Fibroblast of lung (primary cell): Measurements from ENCODE around the gene KCNC2. TPM values are rescaled to one million over a fixed set of nuclear protein-coding genes. Genes with fewer than 3 reads are reported as not detected.

Source experiments
- DNase-seq, 2 donors: peaks; one replicate each; pipeline versions ENCODE4 v3.0.0 to v3.0.0-alpha.2; 2010; ENCODE audit warnings: low read depth in 2 of 2
- H2AFZ ChIP-seq: 2 replicates; pipeline ENCODE4 v1.5.1; 2012; ENCODE audit warnings: low read length, control low read depth, inconsistent platforms
- H3K27ac ChIP-seq: 2 replicates; pipeline ENCODE4 v1.5.1; 2011; ENCODE audit warnings: low read length, control low read depth; ENCODE audit not compliant: insufficient read depth
- H3K27me3 ChIP-seq: 2 replicates; pipeline ENCODE4 v1.5.1; 2011; ENCODE audit warnings: mild to moderate bottlenecking, low read length; ENCODE audit not compliant: control insufficient read depth, insufficient read depth
- H3K36me3 ChIP-seq: 2 replicates; pipeline ENCODE4 v1.5.1; 2011; ENCODE audit warnings: low read length; ENCODE audit not compliant: control insufficient read depth, insufficient read depth
- H3K4me1 ChIP-seq: 2 replicates; pipeline ENCODE4 v1.5.1; 2011; ENCODE audit warnings: low read length; ENCODE audit not compliant: control insufficient read depth, insufficient read depth; ENCODE audit errors: extremely low read depth
- H3K4me2 ChIP-seq: 2 replicates; pipeline ENCODE4 v1.5.1; 2011; ENCODE audit warnings: low read length, control low read depth; ENCODE audit not compliant: insufficient read depth; ENCODE audit errors: extremely low read depth
- H3K4me3 ChIP-seq, 4 experiments: fragments of 200-600 bp in 1 of 4; sonication (generic) in 1 of 4; replicated peaks in 1 of 4; 2 replicates each; pipeline ENCODE4 v1.5.1; 2011 to 2016; ENCODE audit warnings: low read length in 4 of 4, low read depth in 3 of 4, mild to moderate bottlenecking in 3 of 4, control low read depth in 2 of 4, inconsistent platforms in 1 of 4, mixed read lengths in 1 of 4; ENCODE audit not compliant: insufficient read depth in 1 of 4; ENCODE audit errors: control extremely low read depth in 1 of 4
- H3K79me2 ChIP-seq: 2 replicates; pipeline ENCODE4 v1.5.1; 2012; ENCODE audit warnings: mild to moderate bottlenecking, low read length, inconsistent platforms; ENCODE audit not compliant: control insufficient read depth, insufficient read depth
- H3K9ac ChIP-seq: 2 replicates; pipeline ENCODE4 v1.5.1; 2011; ENCODE audit warnings: mild to moderate bottlenecking, low read length, control low read depth; ENCODE audit not compliant: insufficient read depth
- H3K9me3 ChIP-seq: 2 replicates; pipeline ENCODE4 v1.5.1; 2012; ENCODE audit warnings: low read depth, low read length; ENCODE audit not compliant: control insufficient read depth, insufficient read depth
- H4K20me1 ChIP-seq: 2 replicates; pipeline ENCODE4 v1.5.1; 2011; ENCODE audit warnings: low read length; ENCODE audit not compliant: control insufficient read depth, insufficient read depth; ENCODE audit errors: extremely low read depth
- EZH2 ChIP-seq: IDR thresholded peaks from 2 replicates; pipeline ENCODE4 v1.5.1; 2012; ENCODE audit warnings: low read length, control low read depth, mild to moderate bottlenecking; ENCODE audit errors: missing control alignments
- polyA plus RNA-seq, 2 donors: library from polyadenylated mRNA; depleted of rRNA in 1 of 2; stranded (reverse) in 1 of 2; unstranded in 1 of 2; fragments of >200 nt; gene quantifications; 2 replicates each; pipeline ENCODE4 v1.2.1, GENCODE V29; 2011 to 2012; ENCODE audit warnings: missing spikeins in 1 of 2
- total RNA-seq: library from RNA; depleted of rRNA; stranded (reverse); fragments of >200 nt; gene quantifications from 2 replicates; pipeline ENCODE4 v1.2.1, GENCODE V29; 2014
- TF ChIP-seq, protein P1 (sequence below), 2 donors: IDR thresholded peaks in 1 of 2; conservative IDR thresholded peaks in 1 of 2; 1 replicate in 1 of 2; 2 replicates in 1 of 2; pipeline ENCODE4 v1.5.1; 2011 to 2012; ENCODE audit warnings: low read length in 2 of 2, control low read depth in 1 of 2, inconsistent platforms in 1 of 2, low read depth in 1 of 2, mild to moderate bottlenecking in 1 of 2

KCNC2 gene
- total and polyA plus RNA-seq, 2 donors (not counting 1 experiment from before 2014, with no cell fraction given), result not detected

DNA sequence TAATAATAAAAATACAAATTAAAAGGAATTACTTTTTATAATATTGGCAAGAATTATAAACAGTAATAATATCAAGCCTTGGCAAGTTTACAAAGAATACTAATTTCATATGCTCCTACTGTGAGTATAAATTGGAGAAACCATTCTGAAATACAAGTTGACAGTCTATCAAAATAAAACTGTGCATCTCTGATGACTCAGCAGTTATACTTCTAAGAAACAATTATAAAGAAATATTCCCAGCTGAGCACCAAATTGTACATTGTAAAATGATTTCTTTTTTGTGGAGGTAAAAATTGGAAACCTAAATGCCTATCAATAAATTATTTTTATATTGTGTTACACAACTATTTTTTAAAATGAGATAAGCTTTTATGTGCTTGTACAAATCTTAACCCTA, 35.5 kb upstream of the KCNC2 start:
- no peak overlapping the region for H2AFZ ChIP-seq
- H3K4me2 ChIP-seq, result no peak overlapping the region
- no peaks in the 10 kb centered on the region for H3K79me2 ChIP-seq
- H3K27me3 ChIP-seq, result no peaks in the 10 kb centered on the region
- no peaks in the 10 kb centered on the region for H4K20me1 ChIP-seq
- no peak overlapping the region for H3K9ac ChIP-seq
- H3K4me1 ChIP-seq, result no peaks in the 10 kb centered on the region
- H3K36me3 ChIP-seq, result no peaks in the 10 kb centered on the region
- H3K9me3 ChIP-seq, result no peaks in the 10 kb centered on the region
- no peak overlapping the region for H3K27ac ChIP-seq
- DNase-seq, result no peak
- TF ChIP-seq EZH2, result no peak
- TF ChIP-seq, protein P1, sequence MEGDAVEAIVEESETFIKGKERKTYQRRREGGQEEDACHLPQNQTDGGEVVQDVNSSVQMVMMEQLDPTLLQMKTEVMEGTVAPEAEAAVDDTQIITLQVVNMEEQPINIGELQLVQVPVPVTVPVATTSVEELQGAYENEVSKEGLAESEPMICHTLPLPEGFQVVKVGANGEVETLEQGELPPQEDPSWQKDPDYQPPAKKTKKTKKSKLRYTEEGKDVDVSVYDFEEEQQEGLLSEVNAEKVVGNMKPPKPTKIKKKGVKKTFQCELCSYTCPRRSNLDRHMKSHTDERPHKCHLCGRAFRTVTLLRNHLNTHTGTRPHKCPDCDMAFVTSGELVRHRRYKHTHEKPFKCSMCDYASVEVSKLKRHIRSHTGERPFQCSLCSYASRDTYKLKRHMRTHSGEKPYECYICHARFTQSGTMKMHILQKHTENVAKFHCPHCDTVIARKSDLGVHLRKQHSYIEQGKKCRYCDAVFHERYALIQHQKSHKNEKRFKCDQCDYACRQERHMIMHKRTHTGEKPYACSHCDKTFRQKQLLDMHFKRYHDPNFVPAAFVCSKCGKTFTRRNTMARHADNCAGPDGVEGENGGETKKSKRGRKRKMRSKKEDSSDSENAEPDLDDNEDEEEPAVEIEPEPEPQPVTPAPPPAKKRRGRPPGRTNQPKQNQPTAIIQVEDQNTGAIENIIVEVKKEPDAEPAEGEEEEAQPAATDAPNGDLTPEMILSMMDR (conservative IDR thresholded peaks at IDR 0.05 in 1 of 2, IDR thresholded peaks at IDR 0.05 in 1 of 2; ENCODE audit: low read depth in 1 of 2, low read length in 2 of 2), result no peak
- H3K4me3 ChIP-seq, result no peak overlapping the region

DNA sequence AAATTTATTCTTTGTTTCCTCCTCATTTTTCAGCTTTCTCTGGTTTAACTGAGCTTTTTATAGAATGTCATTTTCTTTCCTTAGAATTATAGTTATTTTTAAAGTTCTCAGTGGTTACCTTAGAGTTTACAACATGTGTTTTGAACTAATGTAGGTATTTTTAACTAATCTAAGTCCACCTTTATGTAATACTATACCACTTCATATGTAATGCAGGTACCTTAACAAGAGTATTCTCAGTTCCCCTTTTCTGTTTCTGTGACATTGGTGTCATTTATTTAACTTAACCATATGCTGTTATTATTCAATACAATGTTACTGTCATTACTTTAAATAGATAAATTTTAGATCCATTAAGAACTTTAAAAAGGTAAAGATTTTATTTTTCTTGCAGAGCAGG, 30.3 kb upstream of the KCNC2 start:
- Histone ChIP-seq H3K79me2 (no peaks in the 10 kb centered on the region), H2AFZ (no peak overlapping the region), H3K4me1 (no peaks in the 10 kb centered on the region), H3K27ac (no peak overlapping the region), H3K4me2 (no peak overlapping the region), H3K4me3 (no peak overlapping the region), H3K36me3 (no peaks in the 10 kb centered on the region), H3K9ac (no peak overlapping the region), H3K27me3 (no peaks in the 10 kb centered on the region), H4K20me1 (no peaks in the 10 kb centered on the region), H3K9me3 (no peaks in the 10 kb centered on the region)
- no peak for DNase-seq
- no peak for TF ChIP-seq EZH2
- TF ChIP-seq, protein P1 (conservative IDR thresholded peaks at IDR 0.05 in 1 of 2, IDR thresholded peaks at IDR 0.05 in 1 of 2; ENCODE audit: low read depth in 1 of 2, low read length in 2 of 2), result no peak

DNA sequence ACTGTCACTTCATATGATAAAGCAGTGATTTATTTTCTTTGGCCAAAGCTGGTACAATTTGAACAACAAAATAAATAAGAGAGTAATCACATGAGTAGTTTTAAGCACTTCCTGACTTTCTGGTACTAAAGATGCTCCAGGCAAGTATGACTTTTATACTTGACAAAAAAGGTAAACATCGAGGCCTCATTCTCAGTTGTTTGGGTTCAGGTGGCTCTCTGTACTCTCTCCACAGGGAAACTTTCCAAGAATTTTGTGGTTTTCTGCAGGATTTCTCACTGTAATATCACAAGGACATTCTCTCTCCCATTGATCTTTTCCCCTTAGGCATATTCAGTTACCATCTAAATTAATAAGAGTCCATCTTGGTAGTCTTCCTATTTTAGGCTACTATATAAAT, 26.6 kb upstream of the KCNC2 start:
- no peaks in the 10 kb centered on the region for H3K4me1 ChIP-seq
- H3K36me3 ChIP-seq, result no peaks in the 10 kb centered on the region
- no peak overlapping the region for H2AFZ ChIP-seq
- H4K20me1 ChIP-seq, result no peaks in the 10 kb centered on the region
- no peak overlapping the region for H3K4me3 ChIP-seq
- no peak overlapping the region for H3K9ac ChIP-seq
- H3K27me3 ChIP-seq, result no peaks in the 10 kb centered on the region
- DNase-seq, result no peak
- no peak for TF ChIP-seq EZH2
- TF ChIP-seq, protein P1 (conservative IDR thresholded peaks at IDR 0.05 in 1 of 2, IDR thresholded peaks at IDR 0.05 in 1 of 2; ENCODE audit: low read depth in 1 of 2, low read length in 2 of 2), result no peak
- no peaks in the 10 kb centered on the region for H3K9me3 ChIP-seq
- no peak overlapping the region for H3K27ac ChIP-seq
- no peaks in the 10 kb centered on the region for H3K79me2 ChIP-seq
- no peak overlapping the region for H3K4me2 ChIP-seq
